Measurements from ENCODE around the gene SPRR2B. TPM values are rescaled to one million over a fixed set of nuclear protein-coding genes. Genes with fewer than 3 reads are reported as not detected.

The SPRR2B gene
- total and polyA plus RNA-seq, 10 of the 15 experiments (the other 5 are each of a cell fraction or from before 2014, with no cell fraction given) = not detected

GRCh38 chr1:153032073-153032472 lies 39.3 kb downstream of the SPRR2B start (continued):
- TF ChIP-seq SPI1 (IDR thresholded peaks at IDR 0.05; ENCODE audit: borderline replicate concordance, insufficient read depth, low read depth, low read length) (no peak), PAX5 (IDR thresholded peaks at IDR 0.05; ENCODE audit: borderline replicate concordance, low read depth, low read length) (0 out of 2 replicates have a peak, but pooled peaks have one; percentile 22), SUPT20H (IDR thresholded peaks at IDR 0.05; ENCODE audit: borderline replicate concordance, control insufficient read depth, low read depth, low read length) (no peak), ZZZ3 (IDR thresholded peaks at IDR 0.05; ENCODE audit: control insufficient read depth, insufficient read length, low read depth) (no peak), FOXK2 (IDR thresholded peaks at IDR 0.05) (no peak), CREB1 (IDR thresholded peaks at IDR 0.05; ENCODE audit: low read depth) (no peak), SMAD5 (IDR thresholded peaks at IDR 0.05; ENCODE audit: low read depth) (no peak), SMARCA5 (IDR thresholded peaks at IDR 0.05) (no peak), CUX1 (IDR thresholded peaks at IDR 0.05; ENCODE audit: insufficient replicate concordance, low read depth, low read length) (no peak), POU2F2 (IDR thresholded peaks at IDR 0.05; ENCODE audit: borderline replicate concordance, low read depth, low read length) (no peak)
- TF ChIP-seq, protein P1, sequence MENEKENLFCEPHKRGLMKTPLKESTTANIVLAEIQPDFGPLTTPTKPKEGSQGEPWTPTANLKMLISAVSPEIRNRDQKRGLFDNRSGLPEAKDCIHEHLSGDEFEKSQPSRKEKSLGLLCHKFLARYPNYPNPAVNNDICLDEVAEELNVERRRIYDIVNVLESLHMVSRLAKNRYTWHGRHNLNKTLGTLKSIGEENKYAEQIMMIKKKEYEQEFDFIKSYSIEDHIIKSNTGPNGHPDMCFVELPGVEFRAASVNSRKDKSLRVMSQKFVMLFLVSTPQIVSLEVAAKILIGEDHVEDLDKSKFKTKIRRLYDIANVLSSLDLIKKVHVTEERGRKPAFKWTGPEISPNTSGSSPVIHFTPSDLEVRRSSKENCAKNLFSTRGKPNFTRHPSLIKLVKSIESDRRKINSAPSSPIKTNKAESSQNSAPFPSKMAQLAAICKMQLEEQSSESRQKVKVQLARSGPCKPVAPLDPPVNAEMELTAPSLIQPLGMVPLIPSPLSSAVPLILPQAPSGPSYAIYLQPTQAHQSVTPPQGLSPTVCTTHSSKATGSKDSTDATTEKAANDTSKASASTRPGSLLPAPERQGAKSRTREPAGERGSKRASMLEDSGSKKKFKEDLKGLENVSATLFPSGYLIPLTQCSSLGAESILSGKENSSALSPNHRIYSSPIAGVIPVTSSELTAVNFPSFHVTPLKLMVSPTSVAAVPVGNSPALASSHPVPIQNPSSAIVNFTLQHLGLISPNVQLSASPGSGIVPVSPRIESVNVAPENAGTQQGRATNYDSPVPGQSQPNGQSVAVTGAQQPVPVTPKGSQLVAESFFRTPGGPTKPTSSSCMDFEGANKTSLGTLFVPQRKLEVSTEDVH (IDR thresholded peaks at IDR 0.05; ENCODE audit: low read depth, partially characterized antibody) = no peak
- TF ChIP-seq, protein P2, sequence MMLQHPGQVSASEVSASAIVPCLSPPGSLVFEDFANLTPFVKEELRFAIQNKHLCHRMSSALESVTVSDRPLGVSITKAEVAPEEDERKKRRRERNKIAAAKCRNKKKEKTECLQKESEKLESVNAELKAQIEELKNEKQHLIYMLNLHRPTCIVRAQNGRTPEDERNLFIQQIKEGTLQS (IDR thresholded peaks at IDR 0.05; ENCODE audit: borderline replicate concordance, extremely low read depth, low read depth, low read length) = no peak
